Measurements from ENCODE around the gene MUL1. TPM values are rescaled to one million over a fixed set of nuclear protein-coding genes. Genes with fewer than 3 reads are reported as not detected.
A peak's percentile ranks its signal among the peaks of the same experiment; 100 is the strongest.
"Not testable (repeated sequence)": the region's sequence is repeated elsewhere in the genome, so short reads cannot be mapped to it uniquely, and the experiment has no call there.

The MUL1 gene
- total RNA-seq, 2 donors from 2014 or later = 15.6 to 19.8 TPM

GRCh38 chr1:20526267-20526666 lies 18.3 kb upstream of the MUL1 start:
- peaks cover 54% of the 10 kb centered on the region for H3K27me3 Mint-ChIP-seq (ENCODE audit: insufficient read depth)
- WGBS, 2 experiments (ENCODE audit: insufficient coverage in 1 of 2, insufficient read length in 1 of 2) = 91 to 94% methylated on average over 6 of the region's 6 CpGs

DNA sequence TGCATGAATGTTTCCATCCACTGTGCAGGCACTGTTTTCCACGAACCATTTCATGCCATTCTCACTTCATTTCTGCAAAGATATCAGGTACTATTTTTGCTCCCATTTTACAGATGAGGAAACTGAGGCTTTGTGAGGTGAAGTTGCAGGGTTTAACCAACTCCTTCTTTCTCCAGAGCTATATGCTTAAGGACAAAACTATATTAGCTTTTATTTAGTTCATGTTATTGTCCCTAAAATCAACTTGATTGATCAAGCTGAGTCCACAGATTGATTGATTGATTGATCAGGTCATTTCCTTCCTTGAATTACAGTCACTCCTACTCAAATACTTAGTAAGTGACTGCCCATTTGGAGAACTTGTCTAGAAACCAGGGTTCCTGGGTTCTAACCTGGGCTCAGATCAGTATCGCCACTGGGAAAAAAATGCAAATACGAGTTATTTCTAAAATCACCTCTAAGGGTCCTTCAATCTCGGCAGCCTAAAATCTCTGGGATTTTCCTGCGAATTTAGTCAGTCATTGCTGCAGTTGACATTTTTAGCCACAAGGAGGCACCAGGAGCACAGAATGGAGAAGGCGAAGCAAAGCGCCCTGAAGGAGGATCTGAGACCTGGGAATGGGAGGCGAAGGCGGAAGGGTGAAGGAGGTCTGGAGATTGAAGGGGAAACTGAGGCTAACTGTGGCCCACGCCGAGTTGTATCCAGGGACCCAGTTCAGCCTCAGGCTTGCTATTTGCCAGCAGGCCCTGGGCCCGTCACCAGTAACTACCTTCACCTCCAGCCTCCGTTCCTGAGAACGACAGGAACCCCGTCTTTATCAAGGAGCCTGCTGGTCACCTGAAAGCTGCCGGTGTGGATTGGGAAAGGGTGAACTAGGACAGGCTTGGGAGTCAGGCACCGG lies 14.3 kb upstream of the MUL1 start:
- no peak overlapping the region for H3K4me3 ChIP-seq (ENCODE audit: low read length)
- H3K9me3 ChIP-seq (ENCODE audit: control insufficient read depth, low read length) = no peaks in the 10 kb centered on the region
- no peak overlapping the region for H3K27ac ChIP-seq (ENCODE audit: low read depth, low read length)
- H3K27ac Mint-ChIP-seq = no peak overlapping the region
- no peaks in the 10 kb centered on the region for H3K9me3 Mint-ChIP-seq
- 33 to 41% methylated on average over 13 to 17 of the region's 17 CpGs for WGBS, 2 experiments (ENCODE audit: insufficient coverage in 1 of 2, insufficient read length in 1 of 2)
- peak; percentile 96 for DNase-seq
- H3K4me1 ChIP-seq (ENCODE audit: control insufficient read depth, insufficient read depth, low read length) = no peaks in the 10 kb centered on the region
- H3K36me3 Mint-ChIP-seq (ENCODE audit: low read depth) = no peaks in the 10 kb centered on the region
- peak overlapping the region; percentile 34 for H3K4me3 Mint-ChIP-seq
- peak; percentile 93 for TF ChIP-seq CTCF (conservative IDR thresholded peaks at IDR 0.05)
- H3K27me3 ChIP-seq (ENCODE audit: control insufficient read depth, insufficient read depth, low read length, poor library complexity, severe bottlenecking) = peaks cover 14% of the 10 kb centered on the region
- H3K9ac ChIP-seq (ENCODE audit: extremely low read depth, low read length, poor library complexity, severe bottlenecking) = no peak overlapping the region
- no peaks in the 10 kb centered on the region for H3K36me3 ChIP-seq (ENCODE audit: control insufficient read depth, insufficient read depth, low read length)
- H3K4me1 Mint-ChIP-seq = no peaks in the 10 kb centered on the region
- H3K27me3 Mint-ChIP-seq (ENCODE audit: insufficient read depth) = peaks cover 30% of the 10 kb centered on the region

More at GRCh38 chr1:20526267-20526666, 18.3 kb upstream of the MUL1 start:
- Mint-ChIP-seq H3K4me1 (peaks cover 4% of the 10 kb centered on the region), H3K36me3 (ENCODE audit: low read depth) (no peaks in the 10 kb centered on the region), H3K9me3 (no peaks in the 10 kb centered on the region), H3K27ac (no peak overlapping the region), H3K4me3 (no peak overlapping the region)
- Histone ChIP-seq H3K27ac (ENCODE audit: low read depth, low read length) (no peak overlapping the region), H3K4me3 (ENCODE audit: low read length) (no peak overlapping the region), H3K9me3 (ENCODE audit: control insufficient read depth, low read length) (no peaks in the 10 kb centered on the region), H3K36me3 (ENCODE audit: control insufficient read depth, insufficient read depth, low read length) (no peaks in the 10 kb centered on the region), H3K27me3 (ENCODE audit: control insufficient read depth, insufficient read depth, low read length, poor library complexity, severe bottlenecking) (peaks cover 37% of the 10 kb centered on the region), H3K4me1 (ENCODE audit: control insufficient read depth, insufficient read depth, low read length) (no peaks in the 10 kb centered on the region), H3K9ac (ENCODE audit: extremely low read depth, low read length, poor library complexity, severe bottlenecking) (no peak overlapping the region)
- no peak for DNase-seq
- TF ChIP-seq CTCF (conservative IDR thresholded peaks at IDR 0.05) = no peak

GRCh38 chr1:20519609-20520262 lies 11.8 kb upstream of the MUL1 start:
- H3K4me3 Mint-ChIP-seq; H3K4me3 ChIP-seq (ENCODE audit: low read length); H3K9me3 ChIP-seq (ENCODE audit: control insufficient read depth, low read length); H3K9me3 Mint-ChIP-seq; H3K9ac ChIP-seq (ENCODE audit: extremely low read depth, low read length, poor library complexity, severe bottlenecking); DNase-seq; H3K27ac Mint-ChIP-seq; H3K4me1 ChIP-seq (ENCODE audit: control insufficient read depth, insufficient read depth, low read length); H3K36me3 ChIP-seq (ENCODE audit: control insufficient read depth, insufficient read depth, low read length); H3K27me3 ChIP-seq (ENCODE audit: control insufficient read depth, insufficient read depth, low read length, poor library complexity, severe bottlenecking); H3K27ac ChIP-seq (ENCODE audit: low read depth, low read length); H3K36me3 Mint-ChIP-seq (ENCODE audit: low read depth); H3K4me1 Mint-ChIP-seq: not testable (repeated sequence)
- 80 to 84% methylated on average over 6 to 7 of the region's 7 CpGs for WGBS, 2 experiments (ENCODE audit: insufficient coverage in 1 of 2, insufficient read length in 1 of 2)
- peaks cover 21% of the 10 kb centered on the region for H3K27me3 Mint-ChIP-seq (ENCODE audit: insufficient read depth)
